PFSK-1 (cell line): ENCODE measurements around the gene FNIP2.

Experiments used
- FOXP2 ChIP-seq: optimal IDR thresholded peaks from 2 replicates; pipeline ENCODE3; 2011; ENCODE audit warnings: borderline replicate concordance, control low read depth, inconsistent platforms; ENCODE audit not compliant: insufficient read depth; ENCODE audit errors: extremely low read length, extremely low read depth
- POLR2AphosphoS5 ChIP-seq: IDR thresholded peaks from 2 replicates; pipeline ENCODE4 v1.6.1; 2012; ENCODE audit warnings: low read depth, mild to moderate bottlenecking, control low read depth, low read length, moderate library complexity
- SIN3A ChIP-seq: IDR thresholded peaks from 2 replicates; pipeline ENCODE4 v1.6.1; 2012; ENCODE audit warnings: mild to moderate bottlenecking, low read length, moderate library complexity, borderline replicate concordance; ENCODE audit not compliant: insufficient read depth
- TAF1 ChIP-seq: IDR thresholded peaks from 2 replicates; pipeline ENCODE4 v1.6.1; 2012; ENCODE audit warnings: low read length, control low read depth, borderline replicate concordance; ENCODE audit not compliant: insufficient read depth
- TF ChIP-seq, protein P1 (sequence below), 2 experiments: IDR thresholded peaks; 2 replicates each; pipeline versions ENCODE4 v1.6.1 to v1.8.0; 2011 to 2012; ENCODE audit warnings: low read depth in 2 of 2, low read length in 2 of 2, control low read depth in 1 of 2, inconsistent platforms in 1 of 2, mild to moderate bottlenecking in 1 of 2, moderate library complexity in 1 of 2; ENCODE audit not compliant: insufficient read depth in 1 of 2

The FNIP2 gene

GRCh38 chr4:158799856-158800255, 31.0 kb downstream of the FNIP2 start:
- no peak for TF ChIP-seq FOXP2
- TF ChIP-seq TAF1, result no peak
- TF ChIP-seq POLR2AphosphoS5, result no peak
- no peak for TF ChIP-seq SIN3A
- TF ChIP-seq, protein P1, sequence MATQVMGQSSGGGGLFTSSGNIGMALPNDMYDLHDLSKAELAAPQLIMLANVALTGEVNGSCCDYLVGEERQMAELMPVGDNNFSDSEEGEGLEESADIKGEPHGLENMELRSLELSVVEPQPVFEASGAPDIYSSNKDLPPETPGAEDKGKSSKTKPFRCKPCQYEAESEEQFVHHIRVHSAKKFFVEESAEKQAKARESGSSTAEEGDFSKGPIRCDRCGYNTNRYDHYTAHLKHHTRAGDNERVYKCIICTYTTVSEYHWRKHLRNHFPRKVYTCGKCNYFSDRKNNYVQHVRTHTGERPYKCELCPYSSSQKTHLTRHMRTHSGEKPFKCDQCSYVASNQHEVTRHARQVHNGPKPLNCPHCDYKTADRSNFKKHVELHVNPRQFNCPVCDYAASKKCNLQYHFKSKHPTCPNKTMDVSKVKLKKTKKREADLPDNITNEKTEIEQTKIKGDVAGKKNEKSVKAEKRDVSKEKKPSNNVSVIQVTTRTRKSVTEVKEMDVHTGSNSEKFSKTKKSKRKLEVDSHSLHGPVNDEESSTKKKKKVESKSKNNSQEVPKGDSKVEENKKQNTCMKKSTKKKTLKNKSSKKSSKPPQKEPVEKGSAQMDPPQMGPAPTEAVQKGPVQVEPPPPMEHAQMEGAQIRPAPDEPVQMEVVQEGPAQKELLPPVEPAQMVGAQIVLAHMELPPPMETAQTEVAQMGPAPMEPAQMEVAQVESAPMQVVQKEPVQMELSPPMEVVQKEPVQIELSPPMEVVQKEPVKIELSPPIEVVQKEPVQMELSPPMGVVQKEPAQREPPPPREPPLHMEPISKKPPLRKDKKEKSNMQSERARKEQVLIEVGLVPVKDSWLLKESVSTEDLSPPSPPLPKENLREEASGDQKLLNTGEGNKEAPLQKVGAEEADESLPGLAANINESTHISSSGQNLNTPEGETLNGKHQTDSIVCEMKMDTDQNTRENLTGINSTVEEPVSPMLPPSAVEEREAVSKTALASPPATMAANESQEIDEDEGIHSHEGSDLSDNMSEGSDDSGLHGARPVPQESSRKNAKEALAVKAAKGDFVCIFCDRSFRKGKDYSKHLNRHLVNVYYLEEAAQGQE (IDR thresholded peaks at IDR 0.05; ENCODE audit: insufficient read depth in 1 of 2, low read depth in 2 of 2, low read length in 2 of 2), result no peak

DNA sequence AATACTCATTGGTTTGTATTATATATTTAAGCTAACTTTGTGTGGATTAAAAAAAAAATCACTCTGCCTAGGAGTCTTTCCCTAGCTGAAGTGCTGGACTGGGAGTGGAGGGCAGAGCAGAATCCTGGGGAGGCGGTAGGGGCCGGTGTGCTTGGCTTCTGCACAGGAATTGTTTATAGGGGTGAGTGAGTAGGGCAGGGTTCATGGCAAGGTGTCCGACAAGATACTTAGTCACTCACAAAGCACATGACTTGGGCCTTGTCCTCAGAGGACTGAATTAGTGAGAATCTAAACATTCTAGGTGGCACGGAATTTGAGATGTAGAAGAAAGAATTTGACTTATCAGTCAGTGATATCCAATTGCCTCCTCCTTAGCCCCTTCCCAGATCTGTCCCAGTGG, 32.2 kb downstream of the FNIP2 start:
- TF ChIP-seq TAF1, result no peak
- TF ChIP-seq FOXP2, result no peak
- no peak for TF ChIP-seq POLR2AphosphoS5
- TF ChIP-seq SIN3A, result no peak
- TF ChIP-seq, protein P1 (IDR thresholded peaks at IDR 0.05; ENCODE audit: insufficient read depth in 1 of 2, low read depth in 2 of 2, low read length in 2 of 2), result no peak

DNA sequence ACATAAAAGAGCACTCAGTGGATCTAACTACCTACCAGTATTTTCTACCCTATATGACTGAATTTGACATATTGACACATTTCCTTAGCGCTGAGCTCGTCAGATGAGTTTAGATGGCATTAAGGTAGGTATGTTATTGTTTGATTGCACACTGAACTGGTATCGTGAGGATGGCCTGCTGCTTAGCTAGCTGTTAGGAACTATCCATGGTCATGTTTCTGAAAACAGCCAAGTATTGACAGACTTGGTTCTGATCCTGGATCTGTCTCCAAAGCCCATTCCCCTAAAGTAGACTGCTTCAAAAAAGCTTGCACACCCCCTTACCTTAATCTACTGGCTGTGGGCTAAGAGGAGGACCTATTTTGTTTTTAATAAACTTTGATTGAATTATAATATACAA, 32.9 kb downstream of the FNIP2 start:
- no peak for TF ChIP-seq FOXP2
- TF ChIP-seq POLR2AphosphoS5, result no peak
- TF ChIP-seq, protein P1 (IDR thresholded peaks at IDR 0.05; ENCODE audit: insufficient read depth in 1 of 2, low read depth in 2 of 2, low read length in 2 of 2), result 0 out of 4 replicates have a peak, but pooled peaks of 1 of the 2 experiments have one; percentile 27
- no peak for TF ChIP-seq SIN3A
- TF ChIP-seq TAF1, result no peak

GRCh38 chr4:158802914-158803313, 34.1 kb downstream of the FNIP2 start:
- TF ChIP-seq POLR2AphosphoS5, result no peak
- TF ChIP-seq TAF1, result no peak
- no peak for TF ChIP-seq FOXP2
- no peak for TF ChIP-seq SIN3A
- TF ChIP-seq, protein P1 (IDR thresholded peaks at IDR 0.05; ENCODE audit: insufficient read depth in 1 of 2, low read depth in 2 of 2, low read length in 2 of 2), result no peak

GRCh38 chr4:158805635-158806471, 37.0 kb downstream of the FNIP2 start:
- TF ChIP-seq TAF1 (no peak), FOXP2 (no peak), POLR2AphosphoS5 (no peak), SIN3A (no peak)
- TF ChIP-seq, protein P1 (IDR thresholded peaks at IDR 0.05; ENCODE audit: insufficient read depth in 1 of 2, low read depth in 2 of 2, low read length in 2 of 2), result no peak
